NCI-H69 (cell line): ENCODE measurements around the gene C14orf180.
A peak's percentile ranks its signal among the peaks of the same experiment; 100 is the strongest.

Source experiments
- DNase-seq: peaks from one replicate; lab custom pipeline; 2025; lab: John Stamatoyannopoulos, UW

The C14orf180 gene

DNA sequence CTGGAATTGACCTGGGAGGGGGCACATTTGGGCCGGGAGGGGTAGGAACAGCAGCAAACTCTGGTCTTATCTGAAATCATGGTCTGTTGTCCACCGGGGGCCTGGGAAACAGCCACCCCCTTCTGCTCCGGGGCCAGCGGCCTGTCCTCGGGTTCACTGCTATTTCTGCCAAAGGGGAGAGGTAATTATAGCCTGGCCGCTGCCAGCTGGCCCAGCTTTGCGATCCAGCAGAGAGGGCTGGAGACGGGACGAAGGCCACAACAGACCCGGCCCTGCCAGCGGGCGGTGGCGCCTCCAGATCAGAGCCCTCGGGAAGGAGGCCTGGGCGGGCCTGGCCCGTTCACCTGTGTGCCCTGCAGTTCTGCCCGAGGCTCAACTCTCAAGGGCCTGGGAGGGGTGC, at the start of gene C14orf180:
Gene C14orf180, plus strand, starts transcription at position 258 of the 400 bp plus-strand sequence. CDS start 6,667 bp downstream, outside the sequence.
- peak; percentile 43 for DNase-seq

DNA sequence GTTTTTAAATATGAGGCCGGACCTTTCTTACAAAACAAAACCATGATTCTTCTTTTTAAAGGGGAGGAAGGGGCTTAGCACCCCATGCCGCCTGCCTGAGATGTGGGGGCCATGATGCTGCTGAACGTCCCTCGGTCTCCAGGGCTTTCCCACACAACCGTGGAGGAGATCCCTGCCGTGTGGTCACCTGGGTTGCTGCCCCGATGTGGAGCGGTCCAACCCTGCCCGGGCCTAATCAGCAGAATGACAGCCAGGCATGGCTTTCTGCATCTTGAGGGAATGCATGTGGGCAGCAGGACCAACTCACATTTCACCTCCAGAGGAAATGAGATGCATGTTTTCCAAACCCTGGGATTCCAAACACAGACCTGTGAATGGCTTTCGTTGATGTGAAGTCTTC, 48.9 kb upstream of the C14orf180 start:
- DNase-seq: no peak

DNA sequence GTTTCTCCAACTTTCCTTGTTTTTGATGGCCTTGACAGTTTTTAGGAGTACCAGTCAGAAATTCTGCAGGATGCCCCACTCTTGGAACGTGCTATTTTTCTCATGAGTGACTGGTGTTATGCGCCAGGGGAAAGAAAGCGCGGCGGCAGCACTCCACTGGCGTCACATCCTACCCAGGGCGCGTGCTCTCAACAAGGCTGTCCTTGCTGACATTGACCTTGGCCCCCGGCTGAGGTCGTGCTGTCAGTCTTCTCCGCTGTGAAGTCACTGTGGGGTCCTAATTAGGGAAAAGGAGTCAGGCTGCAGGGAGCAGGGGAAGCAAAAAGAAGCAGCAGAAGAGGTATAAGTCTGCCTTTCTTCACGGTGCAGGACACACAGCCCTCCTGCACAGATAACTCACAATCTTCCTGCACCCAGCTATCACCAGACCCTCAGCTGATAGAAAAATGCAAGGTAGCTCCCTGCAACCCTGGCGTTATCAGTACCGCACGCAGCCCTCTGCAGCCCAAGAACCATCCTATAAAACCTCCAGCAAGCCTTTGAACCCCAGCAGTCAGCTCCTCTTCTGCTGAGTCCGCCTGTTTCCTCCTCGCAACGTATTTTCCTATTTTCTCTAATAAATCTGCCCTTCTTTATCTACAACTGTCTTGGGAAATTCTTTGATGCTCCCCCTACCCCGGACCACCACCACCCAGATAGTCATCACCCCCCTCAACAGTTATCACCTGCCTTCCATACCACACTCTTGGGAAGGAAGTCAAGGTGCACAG, 48.0 kb upstream of the C14orf180 start:
- no peak for DNase-seq

DNA sequence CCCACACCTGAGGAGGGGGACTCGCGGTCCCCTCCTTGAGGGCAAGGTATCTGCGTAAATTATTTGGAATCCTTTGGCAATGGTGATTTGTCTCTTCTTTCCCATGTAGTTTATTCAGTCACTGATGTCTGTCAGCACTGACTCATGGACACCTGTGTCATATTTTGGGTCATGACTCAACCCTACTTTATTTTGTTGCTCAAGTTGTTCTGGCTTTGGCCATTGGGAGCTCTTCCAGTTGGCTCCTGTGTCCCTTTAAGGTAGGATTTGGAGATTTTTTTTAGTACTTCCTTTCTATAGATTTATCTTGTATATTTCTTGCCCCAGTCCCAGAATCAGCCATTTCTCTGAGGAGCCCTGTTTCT, 47.4 kb upstream of the C14orf180 start:
- DNase-seq: no peak

DNA sequence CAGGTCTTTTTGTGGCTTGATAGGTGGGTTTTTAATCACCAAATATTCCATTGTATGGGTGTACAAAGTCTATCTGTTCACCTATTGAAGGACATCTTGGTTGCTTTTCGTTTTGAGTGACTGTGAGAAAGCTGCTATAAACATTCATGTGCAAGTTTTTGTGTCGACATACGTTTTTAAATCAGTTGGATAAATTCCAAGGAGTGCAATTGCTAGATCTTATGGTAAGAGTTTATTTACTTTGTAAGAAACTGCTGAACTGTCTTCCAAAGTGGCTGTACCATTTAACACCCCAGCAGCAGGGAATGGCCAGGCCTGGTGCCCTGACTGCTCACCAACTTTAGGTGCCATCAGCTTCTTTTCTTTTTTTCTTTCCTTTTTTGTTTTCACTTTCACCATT, 45.5 kb upstream of the C14orf180 start:
- no peak for DNase-seq

DNA sequence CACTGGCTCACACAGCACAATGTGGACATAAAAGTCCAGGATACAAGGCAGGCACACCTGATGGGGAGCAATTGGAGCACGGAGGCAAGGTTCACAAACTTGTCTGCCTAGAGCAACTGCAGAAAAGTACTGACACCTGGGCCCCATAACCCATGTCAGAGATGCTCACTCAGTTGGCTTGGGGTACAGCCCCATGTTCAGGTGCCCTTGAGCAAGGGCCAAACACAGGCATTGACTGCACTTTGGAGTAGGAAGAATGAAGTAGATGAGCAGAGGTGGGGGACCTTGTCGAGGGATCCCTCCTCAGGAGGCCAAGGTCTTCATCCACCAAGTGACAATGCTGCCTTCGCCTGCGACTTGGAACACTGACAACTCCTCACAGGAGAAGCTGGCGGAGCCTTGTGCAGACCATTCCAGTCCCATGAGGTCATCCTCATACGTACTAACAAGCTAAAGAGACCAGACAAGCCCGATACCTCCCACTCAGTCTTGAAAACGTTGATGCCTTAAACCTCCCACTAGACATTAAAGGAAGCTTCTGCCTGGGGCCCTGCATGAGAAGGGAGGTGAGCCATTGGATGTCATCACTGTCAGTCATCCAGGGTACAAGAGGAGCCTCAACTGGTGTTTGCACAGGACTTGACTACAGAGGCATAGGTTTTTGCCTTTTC, 42.5 kb upstream of the C14orf180 start:
- no peak for DNase-seq

DNA sequence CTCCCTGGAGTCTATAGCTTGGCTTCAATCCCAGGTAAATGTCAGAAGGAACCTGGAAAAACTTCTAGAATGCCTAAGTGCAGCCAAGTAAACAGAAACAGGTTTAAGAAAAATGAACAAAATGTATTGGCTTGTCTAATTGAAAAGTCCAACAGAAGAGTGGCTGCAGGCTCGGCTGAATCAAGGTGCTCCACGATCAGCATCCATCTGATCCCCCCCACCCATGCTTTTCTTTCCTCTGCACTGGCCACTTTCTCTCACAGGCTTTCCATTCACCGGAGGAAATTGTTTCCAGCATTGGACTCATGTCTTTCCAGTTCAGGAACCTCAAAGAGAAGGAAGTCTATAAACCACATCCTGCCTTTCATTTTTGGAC, 42.0 kb upstream of the C14orf180 start:
- no peak for DNase-seq

DNA sequence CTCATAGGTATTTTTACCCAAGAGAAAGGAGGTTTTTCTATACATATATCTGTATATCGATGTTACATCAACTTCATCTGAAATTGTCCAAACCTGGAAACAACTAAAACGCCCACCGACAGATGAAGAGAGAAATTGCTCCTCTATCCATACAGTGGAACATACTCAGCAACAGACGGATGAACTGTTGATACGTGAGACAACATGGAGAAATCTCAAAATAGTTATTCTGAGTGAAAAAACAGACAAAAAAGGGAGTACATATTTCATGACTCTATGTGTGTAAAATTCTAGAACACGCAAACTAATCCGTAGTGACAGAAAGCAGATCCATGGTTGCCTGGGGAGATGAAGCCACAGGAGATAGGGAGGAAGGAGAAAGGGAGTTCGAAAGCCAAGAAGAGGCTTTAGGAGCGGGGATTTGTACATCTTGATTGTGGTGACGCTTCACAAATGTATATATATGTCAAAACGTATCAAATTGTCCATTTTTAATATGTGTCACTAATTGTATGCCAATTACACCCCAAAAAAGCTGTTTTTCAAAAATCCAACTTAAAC, 37.6 kb upstream of the C14orf180 start:
- no peak for DNase-seq

DNA sequence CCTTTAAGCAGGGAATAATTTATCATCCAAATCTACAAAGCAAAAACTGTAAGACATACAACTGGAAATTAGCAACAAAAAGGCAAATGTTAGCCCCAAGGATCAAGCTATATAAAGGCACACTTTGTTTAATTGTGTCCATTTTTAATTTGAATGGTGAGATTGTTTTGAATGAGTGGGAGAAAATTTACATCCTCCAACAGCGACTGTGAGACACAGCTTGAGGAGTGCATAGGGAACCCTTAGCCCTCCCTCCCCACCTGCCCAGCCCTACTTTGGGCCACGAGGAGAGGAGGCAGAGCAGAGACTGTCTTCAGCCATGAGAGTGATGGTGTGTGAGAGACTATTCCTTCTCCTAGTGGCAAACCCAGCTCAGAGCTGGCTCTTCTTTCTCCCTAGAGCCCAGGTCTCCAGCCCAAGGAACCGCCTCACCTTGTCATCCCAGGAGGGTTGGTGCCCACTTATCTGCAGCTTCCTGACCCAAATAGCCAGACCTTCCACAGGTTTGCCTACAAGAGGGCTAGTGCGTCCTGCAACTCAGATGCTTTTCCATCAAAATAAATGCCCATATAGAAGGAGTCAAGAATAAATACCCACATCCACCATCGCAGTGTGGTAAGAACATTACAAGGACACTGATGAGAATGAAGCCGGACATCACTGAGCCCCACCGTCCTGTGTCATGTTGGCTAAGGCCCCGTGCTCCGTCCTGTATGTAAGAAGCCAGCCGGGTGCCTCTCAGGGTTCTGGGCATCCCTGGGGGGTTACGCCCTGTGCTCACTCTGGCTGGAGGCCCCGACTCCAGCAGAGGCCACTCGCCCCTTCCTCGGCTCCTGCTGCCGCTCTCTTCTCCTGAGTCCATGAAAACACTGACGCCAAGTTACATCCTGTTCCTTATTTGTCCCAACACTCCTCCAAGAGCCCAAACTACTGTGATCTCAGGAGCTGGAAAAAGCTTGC, 36.4 kb upstream of the C14orf180 start:
- DNase-seq: peak; percentile 58

DNA sequence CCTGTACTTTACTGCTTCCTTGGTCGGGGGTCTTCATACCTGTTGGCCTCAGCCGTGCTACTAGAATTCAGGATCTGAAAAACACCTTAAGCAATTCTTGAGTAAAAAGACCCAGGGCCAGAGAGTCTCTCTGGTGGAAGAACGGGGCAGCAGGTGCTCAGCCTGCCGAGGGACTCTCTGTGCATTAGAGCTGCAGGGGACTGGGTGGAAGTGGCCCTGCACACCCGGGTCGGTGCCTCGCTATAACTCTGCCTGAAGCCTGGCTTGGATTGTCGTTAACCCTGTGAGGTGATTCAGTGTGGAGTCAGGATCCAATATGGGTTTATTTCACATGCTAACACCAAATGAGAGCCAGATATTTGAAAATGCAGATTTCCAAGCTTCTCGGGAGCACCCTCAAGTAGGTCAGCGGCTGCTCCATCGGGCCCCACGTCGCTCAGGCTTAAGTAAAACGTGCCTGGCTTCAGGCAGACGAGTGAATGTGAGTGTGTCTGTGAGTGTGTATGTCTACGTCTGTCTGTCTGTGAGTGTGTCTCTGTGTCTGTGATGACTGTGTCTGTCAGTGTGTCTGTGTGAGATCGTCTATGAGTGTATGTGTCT, 35.1 kb upstream of the C14orf180 start:
- no peak for DNase-seq

DNA sequence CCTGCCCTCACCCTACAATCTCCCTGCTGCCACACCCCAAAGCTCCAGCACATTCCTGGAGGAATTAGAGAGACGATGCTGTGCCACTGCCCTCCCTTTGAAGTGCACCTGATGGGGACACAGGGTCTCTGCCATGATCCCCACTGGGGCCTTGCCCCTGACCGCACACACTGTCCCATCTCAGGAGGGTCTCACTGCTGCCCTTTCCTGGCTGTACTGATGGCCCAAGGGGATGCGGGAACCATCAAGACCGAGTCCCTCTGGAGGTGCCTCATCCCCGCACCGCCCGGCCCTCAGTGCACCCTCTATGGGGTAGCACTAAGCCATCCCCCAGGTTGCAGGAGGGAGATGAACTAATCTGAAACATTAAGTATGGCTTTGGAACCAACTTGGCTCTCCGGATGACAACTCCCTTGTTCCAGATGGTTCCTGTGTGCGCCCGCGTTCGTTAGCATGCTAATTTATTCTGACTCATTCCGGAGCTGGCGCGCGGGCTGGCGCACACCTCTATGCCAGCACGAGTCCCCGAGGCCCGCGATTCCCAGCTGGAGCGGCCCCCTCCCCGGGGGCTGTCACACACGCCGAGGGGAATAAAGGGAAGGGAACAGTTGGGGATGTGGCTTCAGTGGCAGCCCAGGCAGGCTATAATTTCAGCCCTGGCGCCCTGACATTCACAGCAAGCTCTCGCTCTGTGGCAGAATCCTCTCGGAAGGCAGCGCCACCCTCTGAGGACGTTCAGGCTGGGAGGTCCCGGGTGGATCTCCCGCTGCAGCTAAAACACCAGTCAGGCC, 34.2 kb upstream of the C14orf180 start:
- peak; percentile 88 for DNase-seq

DNA sequence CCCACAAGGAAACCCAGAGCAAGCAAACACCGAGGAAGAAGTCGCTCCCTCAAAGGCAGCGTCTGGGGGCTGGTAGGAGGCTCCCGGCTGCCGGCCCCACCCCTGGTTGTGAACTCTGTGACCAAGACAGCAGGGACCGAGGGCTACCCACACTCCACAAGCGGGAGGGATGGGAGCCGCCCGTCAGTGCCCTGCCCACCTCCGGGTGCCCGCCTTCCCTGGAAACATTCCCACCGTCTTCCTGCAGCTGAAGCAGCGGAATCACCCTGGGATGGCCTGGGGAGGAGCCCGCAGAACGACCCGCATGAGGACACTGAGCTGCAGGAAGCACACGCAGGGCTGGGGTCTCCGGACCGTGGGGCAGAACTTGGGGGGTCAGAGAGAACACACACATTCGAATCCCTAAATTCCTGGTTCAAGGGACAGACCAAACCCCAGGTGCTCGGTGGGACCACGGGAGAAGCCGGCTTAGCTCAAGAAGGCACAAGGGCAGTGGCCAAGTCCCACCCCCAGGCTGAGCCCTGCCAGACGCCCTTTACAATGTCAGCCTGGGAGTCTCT, 33.5 kb upstream of the C14orf180 start:
- DNase-seq: peak; percentile 75

DNA sequence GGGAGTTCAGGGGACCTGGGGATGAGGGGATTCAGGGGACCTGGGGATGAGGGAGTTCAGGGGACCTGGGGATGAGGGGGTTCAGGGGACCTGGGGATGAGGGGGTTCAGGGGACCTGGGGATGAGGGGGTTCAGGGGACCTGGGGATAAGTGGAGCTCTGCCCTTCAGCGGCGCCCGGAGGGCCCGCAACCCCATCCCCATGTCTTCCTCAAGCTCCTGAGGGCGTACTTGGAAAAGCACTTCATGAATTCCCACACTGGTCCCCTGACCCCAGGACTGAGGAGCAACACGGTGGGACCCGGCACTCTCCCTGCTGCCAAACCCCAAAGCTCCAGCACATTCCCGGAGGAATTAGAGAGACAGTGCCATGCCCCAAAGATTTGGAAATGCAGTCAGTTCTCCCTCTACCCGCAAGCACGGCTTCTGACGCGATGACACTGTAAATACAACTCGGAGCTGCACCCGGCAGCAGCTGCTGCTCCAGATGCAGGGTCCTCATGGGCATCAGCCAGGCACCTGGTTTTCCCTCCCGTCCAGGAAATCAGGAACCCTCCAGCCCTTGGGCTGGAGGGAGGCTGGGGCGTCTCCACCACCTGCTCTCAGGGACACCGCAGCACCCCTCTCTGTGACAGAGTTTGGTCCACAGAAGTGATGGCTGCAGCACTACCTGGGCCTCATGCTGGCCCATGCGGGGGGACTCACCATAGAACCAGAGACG, 32.8 kb upstream of the C14orf180 start:
- DNase-seq: no peak

DNA sequence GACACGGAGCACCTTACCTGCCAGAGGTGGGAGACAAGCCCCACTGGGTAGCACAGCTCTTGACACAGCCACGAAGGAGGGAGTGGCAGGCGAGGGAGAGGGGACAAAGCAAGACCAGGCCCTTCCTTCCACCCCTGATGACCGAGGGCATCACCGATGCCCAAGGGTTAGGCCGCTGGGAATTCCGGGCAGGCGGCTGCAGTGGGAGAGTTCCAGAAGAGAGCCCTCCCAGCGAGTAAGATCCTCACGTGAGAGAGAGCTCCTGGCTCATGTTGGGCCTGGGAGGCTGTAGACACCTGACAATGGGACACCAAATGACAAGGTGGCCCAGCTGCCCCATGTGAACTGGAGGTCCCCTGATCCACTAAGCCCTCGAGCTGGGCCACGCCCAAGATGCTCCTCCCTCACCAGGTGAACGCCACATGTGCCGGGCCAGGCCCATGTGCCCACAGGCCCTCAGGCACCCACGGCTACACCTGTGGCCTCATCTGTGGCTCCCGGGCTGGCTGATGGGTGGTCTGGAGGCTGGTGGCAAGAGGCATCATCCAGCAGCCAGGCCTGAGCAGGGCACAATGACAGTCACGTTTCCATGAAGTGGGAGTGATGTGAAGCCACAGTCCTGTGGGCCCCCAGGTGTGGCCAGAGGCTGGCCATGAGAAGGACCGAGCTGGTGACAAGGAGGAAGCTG, 32.1 kb upstream of the C14orf180 start:
- DNase-seq: no peak

DNA sequence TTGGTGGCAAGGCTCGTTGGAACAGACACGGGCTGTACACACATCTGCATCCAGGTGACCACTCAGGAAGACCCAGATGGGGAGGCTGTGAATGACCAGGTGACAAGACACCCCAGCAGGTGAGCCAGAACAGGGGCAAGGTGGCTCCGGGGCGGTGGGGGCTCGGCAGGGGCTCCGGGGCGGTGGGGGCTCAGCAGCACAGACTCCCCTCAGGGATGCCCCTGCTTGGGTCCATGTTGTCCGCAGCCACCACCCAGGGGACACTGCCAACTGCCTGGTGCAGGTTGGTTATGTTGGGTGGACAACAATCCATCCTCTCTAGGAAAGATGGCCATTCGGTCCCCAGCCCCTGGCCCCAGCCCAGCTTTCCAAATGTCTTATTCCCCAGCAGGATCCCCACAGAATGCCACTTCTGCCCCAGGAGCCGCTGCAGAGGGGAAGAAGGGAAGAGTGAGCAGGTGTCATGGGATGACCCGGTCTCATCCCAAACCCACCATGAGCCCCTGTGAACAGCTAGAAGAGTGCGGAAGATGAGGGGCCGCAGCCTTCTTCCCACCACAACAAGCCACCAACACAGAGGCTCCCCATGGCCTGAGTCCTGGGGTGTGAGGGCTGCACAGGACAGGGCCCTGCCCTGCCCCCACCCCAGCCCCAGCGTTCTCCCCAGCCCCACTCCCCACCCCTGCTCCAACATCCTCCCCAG, 31.4 kb upstream of the C14orf180 start:
- no peak for DNase-seq

DNA sequence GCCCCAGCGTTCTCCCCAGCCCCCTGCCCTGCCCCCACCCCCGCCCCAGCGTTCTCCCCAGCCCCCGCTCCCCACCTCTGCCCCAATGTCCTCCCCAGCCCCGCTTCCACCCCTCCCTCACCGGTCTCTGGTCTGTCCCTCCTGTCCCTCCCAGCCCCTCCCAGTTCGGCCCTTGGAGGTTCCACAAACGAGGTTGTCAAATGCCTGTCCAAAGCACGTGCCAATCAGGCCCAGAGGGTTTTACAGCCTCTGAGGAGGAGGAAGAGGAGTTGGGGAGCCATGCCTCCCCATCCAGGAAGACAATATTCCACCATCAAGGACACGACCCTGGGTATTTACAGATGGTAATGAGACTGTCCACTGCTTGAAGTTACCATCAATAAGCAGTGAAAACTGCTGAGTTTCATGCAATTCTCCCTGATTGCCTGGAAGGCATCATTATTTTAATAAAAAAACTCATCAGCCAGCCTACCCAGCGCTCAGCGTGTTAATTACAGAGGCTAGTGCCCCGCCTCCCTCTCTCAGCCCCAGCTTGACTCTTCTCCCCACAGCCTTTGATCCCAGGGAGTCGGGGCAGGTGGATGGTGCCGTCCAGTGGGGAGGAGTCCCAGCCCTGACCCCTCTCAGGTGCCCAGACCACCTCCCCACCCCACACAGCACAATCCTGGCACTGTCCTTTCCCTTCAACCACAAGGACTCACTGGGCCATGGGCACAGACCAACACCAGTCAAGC, 30.6 kb upstream of the C14orf180 start:
- peak; percentile 55 for DNase-seq

DNA sequence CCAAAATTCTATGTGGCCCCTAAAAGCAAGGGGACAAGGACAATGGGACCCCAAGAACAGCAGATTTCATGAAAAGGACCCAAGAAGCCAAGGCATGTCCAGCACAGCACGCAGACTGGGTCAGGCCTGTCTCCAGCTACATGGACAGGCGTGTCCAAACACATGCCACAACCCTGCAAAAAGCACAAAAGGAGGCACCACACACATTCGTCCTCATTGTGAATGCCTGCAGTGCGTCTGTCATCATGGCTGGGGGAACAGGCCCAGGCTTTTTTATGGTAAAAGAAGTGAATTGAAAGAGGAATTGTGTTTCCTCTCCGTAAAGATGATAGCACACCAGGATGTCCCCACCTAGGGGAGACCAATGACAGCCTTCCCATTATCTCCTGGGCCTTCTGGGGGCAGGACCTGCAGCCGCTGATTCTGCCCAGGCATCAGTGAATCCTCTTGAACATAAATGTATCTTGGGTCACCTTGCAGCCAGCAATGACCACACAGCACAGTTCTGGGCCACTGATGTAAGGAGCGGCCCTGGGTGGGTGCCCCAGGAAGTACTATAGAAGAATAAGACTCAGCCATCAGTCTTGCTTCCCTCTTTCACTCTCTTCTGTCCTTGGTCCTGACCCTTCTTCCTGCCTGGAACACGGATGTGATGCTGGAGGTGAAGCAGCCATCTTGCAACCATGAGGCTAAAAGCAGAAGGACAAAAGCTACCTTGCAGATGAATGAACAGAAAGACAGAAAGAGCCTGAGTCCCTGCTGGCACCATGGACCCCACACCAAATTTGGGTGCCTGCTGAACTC, 29.8 kb upstream of the C14orf180 start:
- DNase-seq: no peak
